Measurements from ENCODE around the gene CHCHD6. TPM values are rescaled to one million over a fixed set of nuclear protein-coding genes. Genes with fewer than 3 reads are reported as not detected.

CHCHD6 gene
- total RNA-seq, 2 experiments from 2014 or later = 16.6 to 21.2 TPM

- ATAC-seq (no peak), DNase-seq (no peak)
- Mint-ChIP-seq H3K36me3 (ENCODE audit: low read depth) (no peaks in the 10 kb centered on the region), H3K27ac (no peak overlapping the region), H3K4me3 (no peak overlapping the region), H3K4me1 (ENCODE audit: low read depth) (no peaks in the 10 kb centered on the region), H3K27me3 (peaks cover 3% of the 10 kb centered on the region), H3K9me3 (no peaks in the 10 kb centered on the region)
- ChIA-PET CTCF (interaction anchor here (0.9 to 1.5 kb wide), 2 partner anchors 15 to 576 kb away, joined by 3 to 5 read pairs; partner anchors contain the start of gene PLXNA1), POLR2A (no interaction called here)
- TF ChIP-seq, protein P1, sequence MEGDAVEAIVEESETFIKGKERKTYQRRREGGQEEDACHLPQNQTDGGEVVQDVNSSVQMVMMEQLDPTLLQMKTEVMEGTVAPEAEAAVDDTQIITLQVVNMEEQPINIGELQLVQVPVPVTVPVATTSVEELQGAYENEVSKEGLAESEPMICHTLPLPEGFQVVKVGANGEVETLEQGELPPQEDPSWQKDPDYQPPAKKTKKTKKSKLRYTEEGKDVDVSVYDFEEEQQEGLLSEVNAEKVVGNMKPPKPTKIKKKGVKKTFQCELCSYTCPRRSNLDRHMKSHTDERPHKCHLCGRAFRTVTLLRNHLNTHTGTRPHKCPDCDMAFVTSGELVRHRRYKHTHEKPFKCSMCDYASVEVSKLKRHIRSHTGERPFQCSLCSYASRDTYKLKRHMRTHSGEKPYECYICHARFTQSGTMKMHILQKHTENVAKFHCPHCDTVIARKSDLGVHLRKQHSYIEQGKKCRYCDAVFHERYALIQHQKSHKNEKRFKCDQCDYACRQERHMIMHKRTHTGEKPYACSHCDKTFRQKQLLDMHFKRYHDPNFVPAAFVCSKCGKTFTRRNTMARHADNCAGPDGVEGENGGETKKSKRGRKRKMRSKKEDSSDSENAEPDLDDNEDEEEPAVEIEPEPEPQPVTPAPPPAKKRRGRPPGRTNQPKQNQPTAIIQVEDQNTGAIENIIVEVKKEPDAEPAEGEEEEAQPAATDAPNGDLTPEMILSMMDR (IDR thresholded peaks at IDR 0.05) = no peak
- intact Hi-C loops (cut with micrococcal nuclease) = no loop called here
These were observed 264.7 kb downstream of the CHCHD6 start for GRCh38 chr3:126968391-126969390.

DNA sequence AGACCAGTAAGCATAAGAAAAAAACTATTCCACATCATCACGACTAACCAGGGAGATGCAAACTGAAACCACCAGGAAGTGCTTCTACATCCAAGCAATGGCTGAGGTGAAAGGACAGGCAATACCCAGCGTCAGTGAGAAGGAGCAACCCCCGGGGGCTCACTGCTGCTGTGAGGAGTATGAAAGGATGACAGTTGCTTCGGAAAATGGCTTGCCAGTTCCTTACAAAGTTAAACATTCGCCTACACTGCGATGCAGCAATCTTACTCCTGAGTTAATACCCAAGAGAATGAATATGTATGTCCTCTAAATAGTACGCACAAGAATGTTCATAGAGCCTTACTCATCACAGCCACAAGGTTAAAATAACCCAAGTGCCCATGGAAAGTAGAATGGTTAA lies 265.5 kb downstream of the CHCHD6 start:
- H3K4me3 Mint-ChIP-seq = no peak overlapping the region
- DNase-seq (no peak), ATAC-seq (no peak)
- ChIA-PET CTCF (interaction anchor here (0.9 to 1.5 kb wide), 3 partner anchors 12 to 575 kb away, joined by 3 to 5 read pairs (median 3); partner anchors contain the start of gene PLXNA1), POLR2A (no interaction called here)
- H3K9me3 Mint-ChIP-seq = peaks cover 3% of the 10 kb centered on the region
- H3K4me1 Mint-ChIP-seq (ENCODE audit: low read depth) = no peaks in the 10 kb centered on the region
- TF ChIP-seq, protein P1 (IDR thresholded peaks at IDR 0.05) = no peak
- peaks cover 5% of the 10 kb centered on the region for H3K27me3 Mint-ChIP-seq
- no peak overlapping the region for H3K27ac Mint-ChIP-seq
- no peaks in the 10 kb centered on the region for H3K36me3 Mint-ChIP-seq (ENCODE audit: low read depth)
- intact Hi-C loops (cut with micrococcal nuclease) = no loop called here

DNA sequence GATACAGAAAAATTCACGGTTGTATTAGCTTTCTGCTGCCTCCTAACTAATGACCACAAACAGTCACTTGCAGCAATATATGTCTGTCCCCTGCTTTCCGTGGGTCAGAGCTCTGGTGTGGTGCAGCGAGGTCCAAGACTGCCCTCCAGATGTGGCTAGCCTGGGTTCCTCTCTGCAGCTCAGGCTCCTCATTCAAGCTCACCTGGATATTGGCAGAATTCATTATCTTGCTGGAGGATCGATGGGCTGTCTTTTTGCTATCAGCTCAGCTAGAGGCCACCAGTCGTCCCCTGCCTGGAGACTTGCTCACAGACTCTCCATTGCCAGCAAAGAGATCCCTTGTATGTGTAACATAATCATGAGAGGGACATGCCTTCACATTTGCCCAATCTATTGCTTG lies 266.1 kb downstream of the CHCHD6 start:
- intact Hi-C loops (cut with micrococcal nuclease) = no loop called here
- Mint-ChIP-seq H3K27me3 (peaks cover 10% of the 10 kb centered on the region), H3K4me3 (no peak overlapping the region), H3K4me1 (ENCODE audit: low read depth) (no peaks in the 10 kb centered on the region), H3K36me3 (ENCODE audit: low read depth) (peaks cover 1% of the 10 kb centered on the region), H3K27ac (no peak overlapping the region), H3K9me3 (peaks cover 9% of the 10 kb centered on the region)
- DNase-seq = no peak
- ATAC-seq = no peak
- TF ChIP-seq, protein P1 (IDR thresholded peaks at IDR 0.05) = no peak
- ChIA-PET POLR2A (no interaction called here), CTCF (interaction anchor here (0.9 to 1.5 kb wide), 2 partner anchors 11 to 13 kb away, joined by 3 to 5 read pairs; partner anchors contain the start of gene PLXNA1)

GRCh38 chr3:126970921-126971320 lies 266.9 kb downstream of the CHCHD6 start:
- CTCF ChIA-PET = no interaction called here
- H3K27ac Mint-ChIP-seq = no peak overlapping the region

More at GRCh38 chr3:126970921-126971320, 266.9 kb downstream of the CHCHD6 start:
- Mint-ChIP-seq H3K4me1 (ENCODE audit: low read depth) (no peaks in the 10 kb centered on the region), H3K4me3 (no peak overlapping the region), H3K9me3 (peaks cover 11% of the 10 kb centered on the region), H3K36me3 (ENCODE audit: low read depth) (peaks cover 3% of the 10 kb centered on the region), H3K27me3 (peaks cover 10% of the 10 kb centered on the region)
- TF ChIP-seq, protein P1 (IDR thresholded peaks at IDR 0.05) = no peak
- ATAC-seq (no peak), DNase-seq (no peak)
- POLR2A ChIA-PET = interaction anchor here (1.1 kb wide), 1 partner anchor 14 kb away, joined by 4 read pairs; no protein-coding TSS in a partner anchor
- intact Hi-C loops (cut with micrococcal nuclease) = no loop called here

All from activated CD8-positive, alpha-beta T cell treated with anti-CD3 and anti-CD28 coated beads for 36 hours (primary cell).